ENCODE measurements around the gene NGFR.
A peak's percentile ranks its signal among the peaks of the same experiment; 100 is the strongest.

Gene NGFR

DNA sequence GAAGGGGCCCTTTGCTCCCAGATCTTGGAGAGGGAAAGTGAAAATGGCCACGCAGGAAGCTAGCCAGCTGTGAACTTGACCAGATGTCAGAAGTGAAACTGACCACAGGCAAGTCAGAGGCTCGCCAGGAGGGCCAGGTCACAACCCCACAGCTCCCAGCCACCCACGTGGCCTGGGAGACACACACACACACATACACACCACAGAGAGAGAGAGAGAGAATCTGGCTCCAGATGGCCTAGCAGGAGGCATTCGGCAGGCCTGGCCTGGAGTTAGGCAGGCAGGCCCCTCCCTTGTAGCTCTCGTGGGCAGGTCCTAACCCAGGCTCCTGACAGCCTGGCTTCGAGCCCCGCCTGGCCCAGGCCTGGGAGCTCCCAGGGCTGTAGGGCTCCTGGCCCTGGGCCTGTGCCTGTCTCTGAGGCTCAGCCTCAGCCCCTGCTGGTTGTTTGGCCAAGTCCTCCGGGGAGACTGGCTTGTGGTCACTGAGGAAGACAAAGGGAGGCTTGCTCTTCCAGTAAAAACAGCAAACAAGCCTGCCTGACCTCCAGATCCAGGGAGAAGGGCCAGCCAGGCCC lies 20.2 kb downstream of the NGFR start:
- Histone ChIP-seq H3K4me1 (ENCODE audit: low read depth, poor library complexity, severe bottlenecking) (peaks cover 20% of the 10 kb centered on the region), H3K4me2 (peak overlapping the region; percentile 49; the same call in 1 of the 2 replicates), H2AFZ (ENCODE audit: low read depth) (no peak overlapping the region), H3K9ac (no peak overlapping the region), H3K4me3 (IDR thresholded peaks at IDR 0.05; ENCODE audit: insufficient read depth, low read depth, low read length) (no peak overlapping the region), H3K27ac (no peak overlapping the region), H4K20me1 (ENCODE audit: insufficient read depth) (no peaks in the 10 kb centered on the region), H3K36me3 (ENCODE audit: insufficient read depth) (no peaks in the 10 kb centered on the region), H3K79me2 (ENCODE audit: insufficient read depth, low read depth) (no peaks in the 10 kb centered on the region), H3K27me3 (ENCODE audit: insufficient read depth, low read depth) (peaks cover 62% of the 10 kb centered on the region)
- TF ChIP-seq, protein P1, sequence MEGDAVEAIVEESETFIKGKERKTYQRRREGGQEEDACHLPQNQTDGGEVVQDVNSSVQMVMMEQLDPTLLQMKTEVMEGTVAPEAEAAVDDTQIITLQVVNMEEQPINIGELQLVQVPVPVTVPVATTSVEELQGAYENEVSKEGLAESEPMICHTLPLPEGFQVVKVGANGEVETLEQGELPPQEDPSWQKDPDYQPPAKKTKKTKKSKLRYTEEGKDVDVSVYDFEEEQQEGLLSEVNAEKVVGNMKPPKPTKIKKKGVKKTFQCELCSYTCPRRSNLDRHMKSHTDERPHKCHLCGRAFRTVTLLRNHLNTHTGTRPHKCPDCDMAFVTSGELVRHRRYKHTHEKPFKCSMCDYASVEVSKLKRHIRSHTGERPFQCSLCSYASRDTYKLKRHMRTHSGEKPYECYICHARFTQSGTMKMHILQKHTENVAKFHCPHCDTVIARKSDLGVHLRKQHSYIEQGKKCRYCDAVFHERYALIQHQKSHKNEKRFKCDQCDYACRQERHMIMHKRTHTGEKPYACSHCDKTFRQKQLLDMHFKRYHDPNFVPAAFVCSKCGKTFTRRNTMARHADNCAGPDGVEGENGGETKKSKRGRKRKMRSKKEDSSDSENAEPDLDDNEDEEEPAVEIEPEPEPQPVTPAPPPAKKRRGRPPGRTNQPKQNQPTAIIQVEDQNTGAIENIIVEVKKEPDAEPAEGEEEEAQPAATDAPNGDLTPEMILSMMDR (conservative IDR thresholded peaks at IDR 0.05; ENCODE audit: low read depth, low read length), result no peak

DNA sequence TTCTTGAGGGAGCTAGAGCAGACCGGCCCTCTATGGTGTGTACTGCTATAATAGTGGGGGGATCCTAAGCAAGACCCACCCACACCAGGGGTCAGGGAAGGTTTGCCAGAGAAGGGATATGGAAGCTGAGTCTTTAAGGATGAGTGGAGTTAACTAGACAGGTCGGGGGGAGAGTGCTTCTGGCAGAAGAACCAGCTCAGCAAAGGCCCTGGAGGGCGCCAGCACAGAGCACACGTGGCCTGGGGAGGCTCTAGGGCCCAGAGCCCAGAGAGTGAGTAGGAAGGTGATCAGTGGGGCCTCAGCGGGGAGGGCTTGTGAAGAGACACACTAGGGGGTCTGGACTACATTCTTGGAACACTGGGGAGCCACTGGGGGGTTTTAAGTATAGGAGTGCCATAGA lies 21.1 kb downstream of the NGFR start:
- no peak overlapping the region for H3K27ac ChIP-seq
- H3K9ac ChIP-seq, result no peak overlapping the region
- no peaks in the 10 kb centered on the region for H3K79me2 ChIP-seq (ENCODE audit: insufficient read depth, low read depth)
- peak overlapping the region; percentile 49; the same call in 1 of the 2 replicates for H3K4me2 ChIP-seq
- H3K36me3 ChIP-seq (ENCODE audit: insufficient read depth), result no peaks in the 10 kb centered on the region
- H4K20me1 ChIP-seq (ENCODE audit: insufficient read depth), result no peaks in the 10 kb centered on the region
- H3K4me3 ChIP-seq (IDR thresholded peaks at IDR 0.05; ENCODE audit: insufficient read depth, low read depth, low read length), result no peak overlapping the region
- H3K27me3 ChIP-seq (ENCODE audit: insufficient read depth, low read depth), result peaks cover 62% of the 10 kb centered on the region
- no peak overlapping the region for H2AFZ ChIP-seq (ENCODE audit: low read depth)
- TF ChIP-seq, protein P1 (conservative IDR thresholded peaks at IDR 0.05; ENCODE audit: low read depth, low read length), result no peak
- H3K4me1 ChIP-seq (ENCODE audit: low read depth, poor library complexity, severe bottlenecking), result peaks cover 20% of the 10 kb centered on the region

DNA sequence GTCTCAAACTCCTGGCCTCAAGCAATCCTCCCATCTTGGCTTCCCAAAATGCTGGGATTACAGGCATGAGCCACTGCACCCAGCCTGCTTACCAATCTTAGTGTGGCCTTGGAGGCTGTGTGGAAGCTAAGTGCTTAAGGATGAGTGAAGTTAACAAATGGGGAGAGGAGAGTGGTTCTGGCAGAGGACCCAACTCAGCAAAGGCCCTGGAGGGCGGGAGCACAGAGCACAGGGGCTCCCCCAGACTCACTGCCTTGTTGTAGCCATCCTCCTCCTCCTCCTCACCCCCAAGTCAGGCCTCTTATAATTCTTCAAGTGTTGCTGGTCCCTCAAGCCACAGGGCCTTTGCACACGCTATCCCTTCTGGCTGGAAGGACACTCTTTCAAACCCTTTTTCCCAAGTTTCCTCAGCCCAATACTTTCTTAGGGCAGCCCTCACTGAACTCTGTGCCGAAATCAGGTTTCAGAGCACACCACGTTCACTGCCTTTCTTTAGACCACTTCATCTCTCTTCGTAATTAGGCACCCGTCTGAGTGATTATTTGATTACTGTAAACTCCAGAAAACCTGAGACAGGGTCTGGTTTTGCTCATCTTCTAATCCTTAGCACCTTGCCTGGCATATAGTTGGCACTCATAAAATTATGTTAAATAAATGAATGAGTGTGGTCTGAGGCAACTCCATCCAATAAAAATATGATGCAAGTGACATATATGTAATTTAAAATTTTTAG lies 23.4 kb downstream of the NGFR start:
- no peaks in the 10 kb centered on the region for H3K36me3 ChIP-seq (ENCODE audit: insufficient read depth)
- H3K9ac ChIP-seq, result no peak overlapping the region
- peaks cover 64% of the 10 kb centered on the region for H3K27me3 ChIP-seq (ENCODE audit: insufficient read depth, low read depth)
- no peak overlapping the region for H2AFZ ChIP-seq (ENCODE audit: low read depth)
- TF ChIP-seq, protein P1 (conservative IDR thresholded peaks at IDR 0.05; ENCODE audit: low read depth, low read length), result no peak
- H3K4me1 ChIP-seq (ENCODE audit: low read depth, poor library complexity, severe bottlenecking), result peaks cover 20% of the 10 kb centered on the region
- H3K79me2 ChIP-seq (ENCODE audit: insufficient read depth, low read depth), result no peaks in the 10 kb centered on the region
- H3K4me2 ChIP-seq, result no peak overlapping the region
- no peaks in the 10 kb centered on the region for H4K20me1 ChIP-seq (ENCODE audit: insufficient read depth)
- H3K4me3 ChIP-seq (IDR thresholded peaks at IDR 0.05; ENCODE audit: insufficient read depth, low read depth, low read length), result no peak overlapping the region
- H3K27ac ChIP-seq, result no peak overlapping the region

DNA sequence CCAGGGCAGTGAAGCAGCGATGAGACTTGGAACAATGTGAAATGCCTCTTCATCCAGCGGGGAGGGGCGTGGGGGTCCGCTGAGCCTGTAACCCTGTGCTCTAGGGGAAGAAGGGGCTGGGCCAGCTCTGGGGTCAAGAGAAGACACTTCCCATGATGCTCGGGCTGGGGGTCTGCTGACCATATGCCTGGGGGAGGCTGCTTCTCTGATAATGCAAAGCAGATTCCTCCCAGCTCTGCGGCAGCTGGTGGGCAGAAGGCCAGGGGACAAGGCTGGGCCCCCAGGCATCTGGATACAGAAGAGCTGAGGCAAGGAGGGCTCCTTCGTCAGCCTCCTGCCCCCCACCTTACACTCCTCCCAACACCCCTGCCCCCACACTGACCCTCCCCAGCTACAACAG lies 24.7 kb downstream of the NGFR start:
- Histone ChIP-seq H4K20me1 (ENCODE audit: insufficient read depth) (no peaks in the 10 kb centered on the region), H3K4me1 (ENCODE audit: low read depth, poor library complexity, severe bottlenecking) (peaks cover 20% of the 10 kb centered on the region), H2AFZ (ENCODE audit: low read depth) (no peak overlapping the region), H3K27me3 (ENCODE audit: insufficient read depth, low read depth) (peaks cover 69% of the 10 kb centered on the region), H3K36me3 (ENCODE audit: insufficient read depth) (no peaks in the 10 kb centered on the region), H3K27ac (no peak overlapping the region), H3K4me2 (no peak overlapping the region), H3K79me2 (ENCODE audit: insufficient read depth, low read depth) (no peaks in the 10 kb centered on the region), H3K4me3 (IDR thresholded peaks at IDR 0.05; ENCODE audit: insufficient read depth, low read depth, low read length) (no peak overlapping the region), H3K9ac (no peak overlapping the region)
- TF ChIP-seq, protein P1 (conservative IDR thresholded peaks at IDR 0.05; ENCODE audit: low read depth, low read length), result no peak

Data from KMS-11 (cell line).